Measurements from ENCODE around the gene ACTL9.

ACTL9 gene

DNA sequence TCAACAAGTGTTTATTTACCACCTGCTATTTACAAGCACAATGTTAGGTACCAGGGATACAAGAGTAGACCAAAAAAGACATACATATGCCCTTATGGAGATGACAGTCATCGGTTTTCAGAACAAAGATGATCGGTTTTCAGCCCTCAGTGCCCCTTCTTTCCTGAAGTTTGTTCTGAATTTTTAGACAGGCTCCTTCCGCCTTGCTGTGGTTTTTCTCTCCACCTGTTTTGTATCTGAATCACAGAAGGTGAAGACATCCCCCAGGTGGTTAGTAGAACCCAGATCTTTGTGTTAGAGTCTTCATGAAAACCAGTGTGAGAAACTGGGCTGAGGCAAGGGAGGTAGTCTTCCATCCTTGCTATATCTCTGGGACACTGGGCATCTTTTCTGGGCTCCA lies 23.5 kb downstream of the ACTL9 start:
- no peak for ATAC-seq
- Mint-ChIP-seq H3K27ac (no peak overlapping the region), H3K4me3 (no peak overlapping the region), H3K27me3 (peaks cover 8% of the 10 kb centered on the region), H3K36me3 (ENCODE audit: low read depth) (peaks cover 2% of the 10 kb centered on the region), H3K4me1 (peaks cover 26% of the 10 kb centered on the region), H3K9me3 (peaks cover 9% of the 10 kb centered on the region)
- DNase-seq, result no peak

DNA sequence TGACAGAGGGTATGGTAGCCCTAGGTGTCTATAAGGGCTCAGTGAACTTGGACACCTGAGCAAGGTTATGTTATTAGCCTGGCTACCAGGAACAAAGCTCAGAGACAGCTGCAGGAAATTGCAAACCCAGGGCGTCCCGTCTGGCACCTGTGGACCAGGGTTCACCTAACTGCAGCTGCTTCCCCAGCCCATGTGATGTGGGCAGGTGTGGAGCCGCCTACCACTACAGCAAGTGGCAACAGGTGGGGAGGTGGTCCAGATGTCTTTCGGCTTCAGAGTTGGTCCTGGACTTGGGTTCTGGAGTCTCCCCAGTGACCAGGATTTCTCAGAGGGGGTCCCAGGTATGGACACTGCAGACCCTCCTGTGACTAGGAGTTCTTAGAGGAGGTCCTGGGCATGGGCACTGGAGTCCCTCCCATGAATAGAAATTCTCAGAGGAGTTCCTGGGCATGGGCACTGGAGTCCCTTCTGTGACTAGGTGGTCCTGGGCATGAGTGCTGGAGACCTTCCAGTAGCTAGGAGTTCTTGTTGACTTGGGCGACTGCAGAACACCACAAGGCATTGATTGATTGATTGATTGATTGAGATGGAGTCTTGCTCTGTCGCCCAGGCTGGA lies 25.2 kb downstream of the ACTL9 start:
- H3K9me3 Mint-ChIP-seq, result peaks cover 8% of the 10 kb centered on the region
- H3K27ac Mint-ChIP-seq, result no peak overlapping the region
- no peak for ATAC-seq
- H3K27me3 Mint-ChIP-seq, result peaks cover 6% of the 10 kb centered on the region
- peaks cover 2% of the 10 kb centered on the region for H3K36me3 Mint-ChIP-seq (ENCODE audit: low read depth)
- H3K4me1 Mint-ChIP-seq, result peaks cover 40% of the 10 kb centered on the region
- no peak for DNase-seq
- H3K4me3 Mint-ChIP-seq, result no peak overlapping the region

DNA sequence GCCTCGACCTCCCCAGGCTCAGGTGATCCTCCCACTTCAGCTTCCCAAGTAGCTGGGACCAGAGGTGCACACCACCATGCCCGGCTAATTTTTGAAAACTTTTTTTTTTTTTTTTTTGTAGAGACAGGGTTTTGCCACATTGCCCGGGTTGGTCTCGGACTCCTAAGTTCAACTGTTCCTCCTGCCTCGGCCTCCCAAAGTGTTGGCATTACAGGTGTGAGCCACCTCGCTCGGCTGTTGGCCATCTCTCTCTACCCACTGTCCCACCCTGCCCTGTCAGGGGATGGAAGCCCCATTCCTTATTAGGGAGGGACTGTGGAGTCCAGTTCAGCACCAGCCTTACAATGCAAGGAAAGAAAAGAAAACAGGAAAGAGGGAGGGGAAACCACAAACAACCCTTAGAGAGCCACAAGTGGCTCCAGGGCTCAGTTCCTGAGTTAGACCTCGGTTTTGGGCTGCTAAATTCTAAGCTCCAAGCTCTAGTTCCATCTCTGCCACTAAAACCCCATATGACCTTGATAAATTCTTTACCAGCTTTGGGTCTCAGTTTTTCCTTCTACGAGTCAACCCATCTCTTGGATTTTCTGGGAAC lies 31.7 kb downstream of the ACTL9 start:
- no peaks in the 10 kb centered on the region for H3K36me3 Mint-ChIP-seq (ENCODE audit: low read depth)
- DNase-seq, result no peak
- H3K4me1 Mint-ChIP-seq, result peaks cover 69% of the 10 kb centered on the region
- no peak overlapping the region for H3K27ac Mint-ChIP-seq
- ATAC-seq, result no peak
- no peaks in the 10 kb centered on the region for H3K27me3 Mint-ChIP-seq
- H3K4me3 Mint-ChIP-seq, result no peak overlapping the region
- peaks cover 4% of the 10 kb centered on the region for H3K9me3 Mint-ChIP-seq

DNA sequence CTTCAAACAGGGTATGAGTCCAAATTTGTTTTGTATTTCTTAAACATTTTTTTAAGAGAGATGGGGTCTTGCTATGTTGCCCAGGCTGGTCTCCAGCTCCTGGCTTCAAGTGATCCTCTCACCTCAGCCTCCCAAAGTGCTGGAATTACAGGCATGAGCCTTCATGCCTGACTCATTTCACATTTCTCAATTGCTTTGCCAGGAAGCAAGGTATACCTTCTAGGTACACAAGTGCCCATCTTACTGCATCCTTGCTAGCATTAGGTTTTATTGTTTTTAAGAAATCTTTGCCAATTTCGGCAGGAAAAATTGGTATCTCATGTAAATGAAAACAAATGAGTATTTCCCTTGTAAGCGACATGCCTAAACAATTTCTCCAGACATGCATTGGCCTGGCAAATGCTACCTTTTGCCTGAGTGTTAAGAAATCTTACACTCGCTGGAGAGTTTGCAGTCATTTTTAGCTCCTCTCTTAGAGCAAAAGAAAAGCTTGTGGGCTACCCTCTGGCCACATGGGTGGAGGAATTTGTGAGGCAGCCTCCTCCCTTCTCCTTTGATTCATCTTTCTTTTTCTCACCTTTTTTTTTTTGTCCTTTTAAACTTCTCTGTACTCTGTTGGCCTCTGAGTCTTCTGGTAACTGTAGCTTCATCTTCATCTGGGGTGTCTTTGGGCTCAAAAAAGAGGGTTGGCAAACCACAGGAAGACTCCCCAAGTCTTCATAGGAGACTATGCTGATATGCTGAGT lies 33.0 kb downstream of the ACTL9 start:
- Mint-ChIP-seq H3K27ac (peak overlapping the region; percentile 1), H3K27me3 (no peaks in the 10 kb centered on the region), H3K36me3 (ENCODE audit: low read depth) (no peaks in the 10 kb centered on the region), H3K4me3 (no peak overlapping the region), H3K4me1 (peaks cover 57% of the 10 kb centered on the region), H3K9me3 (peaks cover 4% of the 10 kb centered on the region)
- DNase-seq, result peak; percentile 31
- peak; percentile 77 for ATAC-seq

DNA sequence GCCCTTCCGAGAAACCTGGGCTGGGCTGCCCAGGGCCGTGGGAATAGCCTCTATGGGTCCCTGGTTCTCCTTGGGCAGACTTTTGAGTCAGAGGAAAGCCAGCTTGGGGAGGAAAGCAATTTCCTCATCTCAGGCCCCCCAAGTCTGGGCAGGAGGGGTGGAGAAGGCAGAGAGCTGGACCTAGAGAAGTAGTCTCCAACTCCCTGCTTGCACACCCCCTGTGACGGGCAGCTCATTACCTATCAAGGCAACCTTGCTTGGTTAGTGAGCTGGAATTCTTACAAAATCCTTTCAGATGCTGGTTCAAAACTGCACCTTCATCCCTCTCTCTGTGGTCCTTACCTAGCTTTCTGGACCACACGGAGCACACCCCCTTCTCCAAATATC lies 33.9 kb downstream of the ACTL9 start:
- Mint-ChIP-seq H3K27me3 (no peaks in the 10 kb centered on the region), H3K27ac (peak overlapping the region; percentile 64), H3K4me3 (no peak overlapping the region), H3K4me1 (peaks cover 51% of the 10 kb centered on the region), H3K9me3 (peaks cover 4% of the 10 kb centered on the region), H3K36me3 (ENCODE audit: low read depth) (no peaks in the 10 kb centered on the region)
- DNase-seq (no peak), ATAC-seq (no peak)

DNA sequence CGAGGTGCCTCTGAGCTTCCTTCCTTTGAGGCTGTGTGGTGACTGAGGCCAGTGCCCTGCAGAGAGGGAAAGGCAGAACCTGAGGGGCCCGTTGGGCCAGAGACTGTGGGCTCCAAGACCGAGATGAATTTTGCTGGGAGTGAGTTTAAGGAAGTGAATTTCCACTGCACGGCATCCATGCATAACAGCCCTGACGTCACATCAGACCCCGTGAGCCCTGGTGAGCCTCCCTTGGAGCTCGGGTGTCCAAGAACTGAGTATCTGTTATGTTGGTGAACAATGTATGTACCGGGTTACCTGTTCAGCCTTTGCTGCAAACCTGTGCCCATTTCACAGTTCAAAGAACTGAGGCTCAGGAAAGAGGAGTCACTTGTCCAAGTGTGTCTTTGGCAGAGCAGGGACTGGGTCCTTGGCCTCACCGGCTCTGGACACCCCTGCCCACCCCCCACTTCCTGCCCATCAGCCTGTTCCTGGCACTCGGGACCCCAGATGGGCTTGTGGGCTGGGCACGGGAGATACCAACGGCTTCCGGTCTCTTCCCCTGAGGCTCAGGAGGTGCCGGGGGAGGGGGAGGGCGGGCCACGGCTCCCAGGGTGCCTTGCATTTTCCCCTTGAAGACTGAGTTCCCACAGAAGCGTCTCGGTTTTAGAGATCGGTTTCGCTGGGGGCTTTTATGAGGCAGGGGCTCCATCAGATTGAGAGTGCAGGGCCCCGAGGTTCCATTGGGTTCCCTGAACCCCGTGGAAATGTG lies 34.5 kb downstream of the ACTL9 start:
- peaks cover 45% of the 10 kb centered on the region for H3K4me1 Mint-ChIP-seq
- H3K36me3 Mint-ChIP-seq (ENCODE audit: low read depth), result no peaks in the 10 kb centered on the region
- no peak overlapping the region for H3K4me3 Mint-ChIP-seq
- peaks cover 4% of the 10 kb centered on the region for H3K9me3 Mint-ChIP-seq
- ATAC-seq (peak; percentile 31), DNase-seq (peak; percentile 56)
- H3K27me3 Mint-ChIP-seq, result no peaks in the 10 kb centered on the region
- H3K27ac Mint-ChIP-seq, result no peak overlapping the region

DNA sequence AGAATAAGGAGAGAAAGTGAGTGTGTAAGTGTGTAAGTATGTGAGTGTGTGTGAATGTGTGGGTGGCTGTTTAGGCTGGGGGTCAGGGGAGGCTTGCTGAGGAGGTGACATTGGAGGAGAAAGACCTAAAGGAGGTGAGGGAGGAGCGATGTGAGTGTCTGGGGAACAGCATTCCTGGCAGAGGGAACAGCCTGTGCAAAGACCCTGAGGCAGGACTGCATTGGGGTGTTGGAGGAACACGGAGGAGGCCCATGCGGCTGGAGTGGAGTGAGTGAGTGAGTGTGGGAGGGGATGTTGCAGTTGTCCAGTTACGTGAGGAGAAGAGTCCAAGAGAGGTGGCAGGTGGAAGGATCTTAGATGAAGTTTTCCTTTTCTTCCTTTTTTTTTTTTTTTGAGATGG lies 36.3 kb downstream of the ACTL9 start:
- no peak overlapping the region for H3K27ac Mint-ChIP-seq
- no peaks in the 10 kb centered on the region for H3K36me3 Mint-ChIP-seq (ENCODE audit: low read depth)
- H3K9me3 Mint-ChIP-seq, result no peaks in the 10 kb centered on the region
- DNase-seq (no peak), ATAC-seq (no peak)
- H3K4me1 Mint-ChIP-seq, result peaks cover 35% of the 10 kb centered on the region
- no peaks in the 10 kb centered on the region for H3K27me3 Mint-ChIP-seq
- H3K4me3 Mint-ChIP-seq, result no peak overlapping the region

DNA sequence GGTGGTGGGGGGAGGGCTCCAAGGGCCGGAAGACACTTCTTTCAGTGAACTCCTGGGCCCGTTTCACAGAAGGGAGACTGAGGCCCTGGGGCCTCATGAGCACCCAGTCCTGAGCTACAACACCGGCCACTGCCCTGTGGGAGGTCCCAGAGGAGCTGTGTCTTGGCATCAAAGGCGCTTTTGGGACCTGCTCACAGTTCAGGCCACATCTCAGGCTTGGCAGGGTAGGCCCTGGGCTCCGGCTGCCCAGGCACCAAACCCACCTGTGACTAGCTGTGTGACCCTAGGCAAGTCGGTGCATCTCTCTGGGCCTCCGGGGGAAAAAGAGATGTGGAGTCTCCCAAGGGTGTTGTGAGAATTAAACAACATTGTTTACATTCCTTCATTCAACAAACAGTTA lies 38.7 kb downstream of the ACTL9 start:
- H3K36me3 Mint-ChIP-seq (ENCODE audit: low read depth), result no peaks in the 10 kb centered on the region
- DNase-seq (no peak), ATAC-seq (no peak)
- H3K27ac Mint-ChIP-seq, result no peak overlapping the region
- peaks cover 3% of the 10 kb centered on the region for H3K27me3 Mint-ChIP-seq
- H3K4me3 Mint-ChIP-seq, result no peak overlapping the region
- H3K9me3 Mint-ChIP-seq, result no peaks in the 10 kb centered on the region
- peaks cover 23% of the 10 kb centered on the region for H3K4me1 Mint-ChIP-seq

DNA sequence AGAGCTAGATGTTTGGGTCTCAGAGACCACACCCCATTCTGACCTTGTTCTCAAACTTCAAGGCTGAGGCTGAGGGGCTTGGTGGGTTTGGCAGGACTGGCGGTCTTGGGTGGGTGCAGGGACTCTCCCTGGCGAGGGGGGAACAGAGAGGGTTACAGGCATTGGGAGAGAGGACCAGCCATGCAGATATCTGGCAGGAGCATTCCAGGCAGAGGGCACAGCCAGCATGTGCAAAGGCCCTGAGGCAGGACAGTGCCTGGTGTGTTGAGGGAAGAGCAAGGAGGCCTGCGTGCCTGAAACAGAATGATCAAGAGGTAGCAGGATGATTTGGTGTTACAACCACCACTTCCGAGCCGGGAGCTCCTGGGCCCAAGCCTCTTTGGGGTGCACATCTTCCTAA lies 40.7 kb downstream of the ACTL9 start:
- Mint-ChIP-seq H3K4me1 (peaks cover 14% of the 10 kb centered on the region), H3K27ac (no peak overlapping the region), H3K27me3 (peaks cover 3% of the 10 kb centered on the region), H3K9me3 (no peaks in the 10 kb centered on the region), H3K4me3 (no peak overlapping the region), H3K36me3 (ENCODE audit: low read depth) (no peaks in the 10 kb centered on the region)
- ATAC-seq (no peak), DNase-seq (no peak)

DNA sequence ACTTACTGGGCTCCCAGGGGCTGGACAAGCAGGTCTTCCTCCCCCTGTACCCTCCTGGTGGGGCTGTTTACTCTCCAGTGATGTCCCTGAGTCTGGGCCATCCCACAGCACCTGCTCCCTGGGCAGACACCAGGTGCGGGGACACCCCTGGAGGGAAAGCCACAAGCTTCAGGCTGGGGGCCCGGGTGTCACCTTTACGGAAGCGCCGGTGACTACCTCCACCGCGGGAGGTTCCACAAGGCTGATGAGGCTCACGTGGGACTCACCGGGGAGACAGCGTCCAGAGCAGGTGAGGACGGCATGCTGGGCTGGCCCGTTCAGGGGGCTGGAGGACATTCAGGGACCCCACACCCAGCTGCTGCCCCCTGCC lies 43.3 kb downstream of the ACTL9 start:
- Mint-ChIP-seq H3K4me1 (peaks cover 15% of the 10 kb centered on the region), H3K27ac (no peak overlapping the region), H3K27me3 (peaks cover 3% of the 10 kb centered on the region), H3K36me3 (ENCODE audit: low read depth) (no peaks in the 10 kb centered on the region), H3K9me3 (no peaks in the 10 kb centered on the region), H3K4me3 (peak overlapping the region; percentile 30)
- DNase-seq (peak; percentile 41), ATAC-seq (peak; percentile 33)

DNA sequence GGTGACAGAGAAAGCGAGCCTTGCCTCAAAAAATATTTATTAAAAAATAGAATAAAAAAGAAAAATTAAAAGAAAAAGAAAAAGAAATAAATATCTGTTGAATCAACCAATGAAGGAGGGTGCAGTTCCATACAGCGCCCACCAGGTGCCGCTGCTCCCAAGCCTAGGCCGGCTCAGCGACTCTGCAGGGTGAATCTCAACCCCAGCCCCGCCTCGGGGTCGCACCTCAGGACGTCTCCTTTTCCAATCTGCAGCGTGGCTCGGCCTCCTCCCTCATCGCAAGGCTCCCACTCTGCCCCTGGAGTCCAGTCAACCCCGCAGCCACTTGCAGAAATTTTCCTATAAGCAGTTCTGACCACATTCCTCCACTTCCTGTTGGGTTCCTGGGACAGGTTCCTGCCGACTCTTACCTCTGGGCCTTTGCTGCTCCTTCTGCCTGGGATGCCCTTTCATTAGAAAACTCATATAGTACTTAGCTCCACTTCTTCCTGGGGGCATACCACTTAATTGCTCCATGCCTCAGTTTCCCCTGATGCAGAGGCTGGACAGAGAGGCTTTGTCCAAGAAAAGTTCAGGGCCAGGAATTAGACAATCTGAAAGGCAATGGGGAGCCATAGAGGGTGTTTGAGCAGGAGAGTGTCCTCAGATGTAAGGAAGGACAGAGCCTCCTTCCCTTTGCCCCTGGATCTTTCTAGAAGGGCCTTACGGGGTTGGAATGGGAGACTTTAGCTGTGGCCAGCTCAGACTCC lies 43.8 kb downstream of the ACTL9 start:
- ATAC-seq (peak; percentile 59), DNase-seq (peak; percentile 76)
- Mint-ChIP-seq H3K36me3 (ENCODE audit: low read depth) (no peaks in the 10 kb centered on the region), H3K27me3 (peaks cover 3% of the 10 kb centered on the region), H3K4me3 (peak overlapping the region; percentile 36), H3K27ac (no peak overlapping the region), H3K9me3 (no peaks in the 10 kb centered on the region), H3K4me1 (peaks cover 19% of the 10 kb centered on the region)

DNA sequence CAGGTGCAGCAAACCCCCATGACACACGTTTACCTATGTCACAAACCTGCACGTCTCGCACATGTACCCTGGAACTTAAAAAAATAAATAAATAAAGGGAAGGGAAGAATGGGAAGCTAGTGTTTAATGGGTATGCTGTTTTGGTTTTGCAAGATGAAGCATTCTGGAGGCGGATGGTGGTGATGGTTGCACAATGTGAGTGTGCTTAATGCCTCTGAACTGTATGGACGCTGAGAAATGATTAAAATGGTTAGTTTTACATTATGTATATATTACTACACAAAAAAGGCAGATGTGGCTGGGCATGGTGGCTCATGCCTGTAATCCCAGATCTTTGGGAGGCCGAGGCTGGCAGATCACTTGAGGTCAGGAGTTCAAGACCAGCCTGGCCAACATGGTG lies 50.4 kb downstream of the ACTL9 start:
- DNase-seq (no peak), ATAC-seq (no peak)
- H3K27ac Mint-ChIP-seq, result no peak overlapping the region
- H3K36me3 Mint-ChIP-seq (ENCODE audit: low read depth), result no peaks in the 10 kb centered on the region
- no peaks in the 10 kb centered on the region for H3K9me3 Mint-ChIP-seq
- H3K4me3 Mint-ChIP-seq, result no peak overlapping the region
- peaks cover 5% of the 10 kb centered on the region for H3K4me1 Mint-ChIP-seq
- H3K27me3 Mint-ChIP-seq, result peaks cover 7% of the 10 kb centered on the region

Data from activated naive CD8-positive, alpha-beta T cell treated with anti-CD3 and anti-CD28 coated beads, Interleukin-2, amount 50 U/mL, for 24 hours (primary cell).